HG03432 (cell line): ENCODE measurements around the gene OR14A16.

Experiments
- ATAC-seq: cut with Tn5 transposase; IDR thresholded peaks from one replicate; pipeline ENCODE4 v1.9.1; 2021; ENCODE audit warnings: mild to moderate bottlenecking, moderate library complexity; ENCODE audit not compliant: unreplicated experiment

Gene OR14A16

GRCh38 chr1:247769603-247770002 lies 54.3 kb downstream of the OR14A16 start:
- no peak for ATAC-seq
